Skeletal muscle cell (primary cell): Measurements from ENCODE around the gene OCA2.
"Not testable (repeated sequence)": the region's sequence is repeated elsewhere in the genome, so short reads cannot be mapped to it uniquely, and the experiment has no call there.

Experiments used
- DNase-seq: peaks from one replicate; pipeline ENCODE4 v3.0.0-alpha.2; 2010; ENCODE audit warnings: low read depth
- H3K4me3 ChIP-seq: 2 replicates; pipeline ENCODE4 v1.5.1; 2011; ENCODE audit warnings: low read depth, mild to moderate bottlenecking, control low read depth, low read length, moderate library complexity

Gene OCA2

GRCh38 chr15:27731776-27732175 is 367.3 kb downstream of the OCA2 start:
- DNase-seq, result no peak
- no peak overlapping the region for H3K4me3 ChIP-seq

- no peak overlapping the region for H3K4me3 ChIP-seq
- no peak for DNase-seq
These were observed 368.2 kb downstream of the OCA2 start for GRCh38 chr15:27730868-27731267.

GRCh38 chr15:27725731-27726130 is 373.4 kb downstream of the OCA2 start:
- H3K4me3 ChIP-seq, result no peak overlapping the region
- no peak for DNase-seq

- no peak overlapping the region for H3K4me3 ChIP-seq
- no peak for DNase-seq
These were observed 375.3 kb downstream of the OCA2 start for GRCh38 chr15:27723821-27724220.

GRCh38 chr15:27722102-27722501 is 377.0 kb downstream of the OCA2 start:
- DNase-seq, result no peak
- H3K4me3 ChIP-seq, result no peak overlapping the region

- no peak for DNase-seq
- no peak overlapping the region for H3K4me3 ChIP-seq
These were observed 384.4 kb downstream of the OCA2 start for GRCh38 chr15:27714675-27715074.

GRCh38 chr15:27713850-27714249 is 385.3 kb downstream of the OCA2 start:
- not testable (repeated sequence) for DNase-seq, H3K4me3 ChIP-seq

- no peak for DNase-seq
These were observed 391.9 kb downstream of the OCA2 start for GRCh38 chr15:27707257-27707656.

GRCh38 chr15:27706300-27706699 is 392.8 kb downstream of the OCA2 start:
- no peak for DNase-seq
- no peak overlapping the region for H3K4me3 ChIP-seq

More at GRCh38 chr15:27707257-27707656, 391.9 kb downstream of the OCA2 start:
- no peak overlapping the region for H3K4me3 ChIP-seq

- no peak for DNase-seq
- no peak overlapping the region for H3K4me3 ChIP-seq
These were observed 394.1 kb downstream of the OCA2 start for GRCh38 chr15:27705056-27705455.
